Measurements from ENCODE around the gene PHKB. TPM values are rescaled to one million over a fixed set of nuclear protein-coding genes. Genes with fewer than 3 reads are reported as not detected.

Gene PHKB
- total RNA-seq, 2 donors from 2014 or later, result 32.7 to 46.7 TPM

DNA sequence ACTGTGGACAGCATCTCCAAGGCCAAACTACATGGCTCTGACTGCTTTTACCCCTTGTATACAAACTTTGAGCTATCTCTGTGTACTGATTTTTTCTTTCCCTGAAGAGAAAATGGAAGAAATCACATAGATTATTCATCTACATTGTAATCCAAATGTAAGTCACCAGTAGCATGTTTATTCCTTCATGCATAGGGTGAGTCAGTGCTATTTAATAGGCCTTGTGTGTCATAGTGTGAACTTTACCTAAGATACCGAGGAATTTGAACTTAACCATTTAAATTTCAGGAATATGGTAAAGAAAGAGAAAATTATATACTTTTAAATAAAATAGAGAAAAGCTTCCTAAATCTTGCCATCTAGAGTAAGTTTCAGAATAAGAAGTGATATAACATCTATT, 16.5 kb downstream of the PHKB start:
- no peak for ATAC-seq
- no peak for DNase-seq (ENCODE audit: low spot score)
- H3K27me3 Mint-ChIP-seq, result no peaks in the 10 kb centered on the region
- no peaks in the 10 kb centered on the region for H3K9me3 Mint-ChIP-seq
- H3K4me1 Mint-ChIP-seq (ENCODE audit: low read depth in 2 of 2), result no peaks in the 10 kb centered on the region
- H3K27ac Mint-ChIP-seq, result no peak overlapping the region
- no peak overlapping the region for H3K4me3 Mint-ChIP-seq
- H3K36me3 Mint-ChIP-seq, result no peaks in the 10 kb centered on the region

DNA sequence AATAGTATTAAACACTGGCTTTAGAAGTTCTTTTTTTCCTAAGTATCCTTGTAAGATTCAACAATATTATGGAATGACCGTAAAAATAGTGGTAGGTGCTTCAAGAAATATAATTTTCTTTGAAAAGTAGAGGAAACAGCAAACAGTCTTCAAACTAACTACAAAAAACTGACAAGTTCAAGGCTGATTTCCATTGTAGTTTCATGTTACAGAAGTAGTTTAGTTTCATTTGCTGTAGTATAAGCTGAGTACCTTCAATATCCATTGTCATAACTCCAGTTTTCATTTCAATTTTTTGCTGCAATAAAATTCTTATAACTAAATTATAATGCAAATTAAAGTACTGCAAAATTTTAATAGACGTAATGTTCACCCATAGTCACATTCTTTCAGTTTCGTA, 19.3 kb downstream of the PHKB start:
- Mint-ChIP-seq H3K36me3 (no peaks in the 10 kb centered on the region), H3K27me3 (no peaks in the 10 kb centered on the region), H3K27ac (no peak overlapping the region), H3K9me3 (no peaks in the 10 kb centered on the region), H3K4me1 (ENCODE audit: low read depth in 2 of 2) (peaks cover 0 to 5% of the 10 kb centered on the region in 2 donors), H3K4me3 (no peak overlapping the region)
- DNase-seq (ENCODE audit: low spot score) (no peak), ATAC-seq (no peak)

DNA sequence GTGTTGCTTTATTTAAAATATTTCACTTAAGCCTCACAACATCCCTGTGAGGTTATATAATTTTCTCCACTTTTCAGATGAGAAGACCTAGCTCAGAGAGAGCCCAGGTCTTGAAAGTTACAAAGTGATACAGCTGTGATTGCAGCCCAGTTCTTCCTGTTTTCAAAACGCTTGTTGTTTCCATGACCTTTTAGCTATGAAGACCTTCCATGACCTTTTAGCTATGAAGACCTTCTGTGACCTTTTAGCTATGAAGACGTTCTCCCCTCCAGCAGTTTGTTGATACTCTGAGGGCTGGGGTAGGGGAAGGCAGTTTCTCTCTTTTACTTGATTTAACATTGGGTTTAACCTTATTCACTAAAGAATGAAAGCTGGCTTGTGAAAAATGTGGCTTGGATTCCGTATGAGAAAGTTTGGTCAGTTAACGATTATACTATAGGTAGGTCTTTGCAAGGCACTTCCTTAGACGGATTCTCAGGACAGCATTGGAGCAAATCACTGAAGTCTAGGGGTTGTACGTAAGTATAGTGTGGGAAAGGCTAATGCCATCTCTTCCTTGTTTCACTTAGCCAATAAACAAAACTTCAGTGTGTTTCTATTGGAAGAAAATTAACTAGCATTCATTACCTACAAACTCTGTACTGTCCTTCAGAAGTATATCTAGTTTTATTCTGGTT, 20.7 kb downstream of the PHKB start:
- no peak for DNase-seq (ENCODE audit: low spot score)
- no peak for ATAC-seq
- no peaks in the 10 kb centered on the region for H3K27me3 Mint-ChIP-seq
- H3K9me3 Mint-ChIP-seq, result peaks cover 3% of the 10 kb centered on the region
- no peak overlapping the region for H3K27ac Mint-ChIP-seq
- H3K4me3 Mint-ChIP-seq, result no peak overlapping the region
- H3K4me1 Mint-ChIP-seq (ENCODE audit: low read depth in 2 of 2), result peaks cover 0 to 5% of the 10 kb centered on the region in 2 donors
- H3K36me3 Mint-ChIP-seq, result peaks cover 7% of the 10 kb centered on the region

DNA sequence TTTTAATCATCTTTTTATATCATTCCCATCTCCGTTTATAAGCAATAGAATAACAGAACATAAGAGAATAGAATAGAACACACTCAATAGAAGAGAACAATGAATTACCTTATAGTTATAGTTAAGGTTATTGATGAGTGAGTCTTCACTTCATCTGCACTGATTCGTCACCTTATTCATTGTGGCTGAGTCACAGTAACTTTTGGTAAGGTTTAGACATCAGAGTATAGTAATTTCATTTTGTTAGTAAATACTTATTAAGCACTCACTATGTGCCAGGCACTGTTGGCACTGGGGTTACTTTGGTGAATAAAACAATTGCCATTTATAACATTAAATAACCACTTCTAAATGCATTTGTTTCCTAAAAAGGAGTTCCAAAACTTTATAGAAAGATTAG, 22.5 kb downstream of the PHKB start:
- no peak overlapping the region for H3K27ac Mint-ChIP-seq

DNA sequence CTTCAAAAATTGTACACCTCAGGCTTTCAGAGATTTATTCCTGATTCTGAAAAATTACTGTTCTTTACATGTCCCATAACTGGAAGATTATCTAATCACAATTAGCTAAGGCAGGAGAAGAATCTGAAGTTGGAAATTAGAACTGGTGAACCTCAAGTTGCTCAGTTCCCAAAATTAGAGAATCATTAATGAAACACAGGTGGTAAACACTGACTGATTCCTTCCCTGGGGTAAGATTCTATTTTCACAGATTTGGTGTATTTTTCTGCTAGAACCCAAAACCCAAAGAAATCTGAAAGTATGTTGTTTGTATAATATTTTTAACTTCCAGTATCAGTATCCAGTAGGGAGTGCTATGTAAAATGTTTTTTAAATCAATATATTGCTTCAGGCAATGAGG, 25.7 kb downstream of the PHKB start:
- no peak for DNase-seq (ENCODE audit: low spot score)
- Mint-ChIP-seq H3K4me1 (ENCODE audit: low read depth in 2 of 2) (peaks cover 0 to 5% of the 10 kb centered on the region in 2 donors), H3K4me3 (no peak overlapping the region), H3K36me3 (peaks cover 40% of the 10 kb centered on the region), H3K9me3 (peaks cover 17% of the 10 kb centered on the region), H3K27ac (no peak overlapping the region), H3K27me3 (no peaks in the 10 kb centered on the region)
- no peak for ATAC-seq

More for the DNA sequence above, 22.5 kb downstream of the PHKB start:
- peaks cover 19% of the 10 kb centered on the region for H3K36me3 Mint-ChIP-seq
- no peaks in the 10 kb centered on the region for H3K27me3 Mint-ChIP-seq
- no peak for ATAC-seq
- DNase-seq (ENCODE audit: low spot score), result no peak
- peaks cover 9% of the 10 kb centered on the region for H3K9me3 Mint-ChIP-seq
- H3K4me1 Mint-ChIP-seq (ENCODE audit: low read depth in 2 of 2), result peaks cover 0 to 5% of the 10 kb centered on the region in 2 donors
- no peak overlapping the region for H3K4me3 Mint-ChIP-seq

DNA sequence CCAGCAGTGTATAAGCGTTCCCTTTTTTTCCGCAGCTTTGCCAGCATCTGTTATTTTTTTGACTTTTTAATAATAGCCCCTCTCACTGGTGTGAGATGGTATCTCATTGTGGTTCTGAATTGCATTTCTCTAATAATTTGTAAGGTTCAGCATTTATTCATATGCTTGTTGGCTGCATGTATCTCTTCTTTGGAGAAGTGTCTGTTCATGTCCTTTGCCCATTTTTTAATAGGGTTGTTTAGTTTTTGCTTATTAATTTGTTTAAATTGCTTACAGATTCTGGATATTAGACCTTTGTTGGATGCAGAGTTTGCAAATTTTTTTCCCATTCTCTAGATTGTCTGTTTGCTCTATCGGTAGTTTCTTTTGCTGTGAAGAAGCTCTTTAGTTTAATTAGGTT, 26.9 kb downstream of the PHKB start:
- H3K36me3 Mint-ChIP-seq, result peaks cover 40% of the 10 kb centered on the region
- H3K4me1 Mint-ChIP-seq (ENCODE audit: low read depth in 2 of 2), result peaks cover 2 to 5% of the 10 kb centered on the region in 2 donors
- peaks cover 17% of the 10 kb centered on the region for H3K9me3 Mint-ChIP-seq
- DNase-seq (ENCODE audit: low spot score), result no peak
- no peak overlapping the region for H3K27ac Mint-ChIP-seq
- no peak overlapping the region for H3K4me3 Mint-ChIP-seq
- no peak for ATAC-seq
- H3K27me3 Mint-ChIP-seq, result no peaks in the 10 kb centered on the region

DNA sequence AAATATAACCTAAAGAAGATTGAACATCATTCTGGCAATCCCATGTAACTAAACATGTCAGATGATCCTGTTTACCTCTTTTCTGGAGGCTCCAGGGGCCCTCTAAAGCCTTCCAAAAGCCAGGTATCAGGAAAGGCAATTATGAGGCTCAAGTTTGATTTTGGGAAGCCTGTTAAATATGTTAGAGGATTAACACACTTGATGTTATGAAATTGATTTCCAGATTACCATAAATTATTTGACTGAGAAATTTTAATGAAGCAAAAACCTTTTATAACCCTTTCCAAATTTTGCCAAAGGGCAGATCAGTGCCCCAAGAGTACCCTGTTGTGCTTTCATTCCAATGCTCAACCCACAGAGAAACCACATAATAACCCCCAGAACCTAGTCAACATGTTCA, 29.3 kb downstream of the PHKB start:
- no peaks in the 10 kb centered on the region for H3K27me3 Mint-ChIP-seq
- H3K4me3 Mint-ChIP-seq, result no peak overlapping the region
- peaks cover 0 to 3% of the 10 kb centered on the region in 2 donors for H3K4me1 Mint-ChIP-seq (ENCODE audit: low read depth in 2 of 2)
- no peak overlapping the region for H3K27ac Mint-ChIP-seq
- ATAC-seq (no peak), DNase-seq (ENCODE audit: low spot score) (no peak)
- peaks cover 40% of the 10 kb centered on the region for H3K36me3 Mint-ChIP-seq
- H3K9me3 Mint-ChIP-seq, result peaks cover 17% of the 10 kb centered on the region

DNA sequence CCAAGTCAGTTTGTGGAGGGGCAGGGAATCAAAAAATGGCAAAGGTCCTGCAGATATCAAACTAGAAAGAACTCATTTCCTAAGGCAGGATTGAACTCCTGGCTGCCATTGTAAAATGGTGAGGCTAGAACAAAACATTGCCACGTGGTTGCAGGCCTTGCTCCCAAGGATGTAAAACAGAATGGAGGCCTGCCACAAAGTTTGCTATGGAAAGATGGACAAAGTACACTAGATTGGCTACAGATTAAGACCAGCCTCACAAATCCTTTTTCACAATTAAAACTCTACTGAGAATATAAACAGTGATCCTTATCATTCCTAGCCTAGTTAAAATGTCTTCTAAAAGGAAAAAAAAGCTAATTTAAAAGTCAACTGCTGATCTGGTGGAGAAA, 30.9 kb downstream of the PHKB start:
- no peak overlapping the region for H3K27ac Mint-ChIP-seq
- DNase-seq (ENCODE audit: low spot score) (no peak), ATAC-seq (no peak)
- H3K4me3 Mint-ChIP-seq, result no peak overlapping the region
- H3K9me3 Mint-ChIP-seq, result peaks cover 14% of the 10 kb centered on the region
- H3K27me3 Mint-ChIP-seq, result no peaks in the 10 kb centered on the region
- H3K36me3 Mint-ChIP-seq, result peaks cover 33% of the 10 kb centered on the region
- H3K4me1 Mint-ChIP-seq (ENCODE audit: low read depth in 2 of 2), result peaks cover 0 to 8% of the 10 kb centered on the region in 2 donors

DNA sequence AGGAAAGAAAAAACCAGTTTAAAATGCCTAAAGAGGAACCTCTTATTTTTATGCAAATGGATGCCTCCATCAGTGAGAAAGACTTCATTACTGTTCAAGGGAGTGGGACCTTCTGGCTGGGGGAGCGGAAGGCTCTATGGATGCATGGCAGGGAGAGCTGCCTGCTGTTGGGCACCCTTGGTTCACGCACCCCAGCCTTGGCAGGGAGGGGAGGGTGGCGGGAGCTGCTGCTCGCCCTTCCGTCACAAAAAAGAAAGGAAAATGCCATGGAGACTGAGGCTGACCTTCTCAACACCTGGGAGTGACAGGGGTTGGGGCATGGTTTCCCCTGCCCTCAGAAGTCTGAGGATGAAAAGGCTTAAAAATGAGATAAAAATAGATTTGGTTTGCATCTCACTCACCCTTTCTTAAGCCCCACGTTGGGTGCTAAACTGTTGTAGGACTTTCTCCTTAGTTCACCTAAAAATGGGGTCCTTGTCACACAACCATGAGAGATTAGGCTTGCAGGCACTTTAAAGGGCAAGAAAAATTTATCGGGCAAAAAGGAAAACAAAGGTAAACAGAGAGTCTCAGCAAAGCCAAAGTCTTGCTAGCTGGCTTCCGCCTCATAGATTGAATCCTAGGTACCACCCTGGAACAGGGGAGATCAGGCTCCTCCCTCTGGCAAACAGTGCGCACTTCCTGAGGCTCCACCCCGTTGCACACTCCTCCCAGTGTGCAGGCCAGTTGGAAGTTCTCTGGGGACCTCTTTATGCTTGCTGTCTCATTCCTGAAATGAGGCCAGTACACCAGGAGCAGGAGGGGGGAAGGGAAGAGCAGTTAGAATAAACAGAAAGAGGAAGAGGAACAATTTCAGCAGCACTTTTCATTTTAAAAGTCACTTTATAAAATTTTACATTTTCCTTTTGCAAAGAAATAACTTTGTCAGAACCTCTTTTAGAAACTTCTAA, 31.6 kb downstream of the PHKB start:
- no peak for DNase-seq (ENCODE audit: low spot score)
- ATAC-seq, result no peak
- Mint-ChIP-seq H3K27me3 (no peaks in the 10 kb centered on the region), H3K27ac (no peak overlapping the region), H3K4me1 (ENCODE audit: low read depth in 2 of 2) (peaks cover 0 to 8% of the 10 kb centered on the region in 2 donors), H3K9me3 (peaks cover 14% of the 10 kb centered on the region), H3K4me3 (no peak overlapping the region), H3K36me3 (peaks cover 30% of the 10 kb centered on the region)

DNA sequence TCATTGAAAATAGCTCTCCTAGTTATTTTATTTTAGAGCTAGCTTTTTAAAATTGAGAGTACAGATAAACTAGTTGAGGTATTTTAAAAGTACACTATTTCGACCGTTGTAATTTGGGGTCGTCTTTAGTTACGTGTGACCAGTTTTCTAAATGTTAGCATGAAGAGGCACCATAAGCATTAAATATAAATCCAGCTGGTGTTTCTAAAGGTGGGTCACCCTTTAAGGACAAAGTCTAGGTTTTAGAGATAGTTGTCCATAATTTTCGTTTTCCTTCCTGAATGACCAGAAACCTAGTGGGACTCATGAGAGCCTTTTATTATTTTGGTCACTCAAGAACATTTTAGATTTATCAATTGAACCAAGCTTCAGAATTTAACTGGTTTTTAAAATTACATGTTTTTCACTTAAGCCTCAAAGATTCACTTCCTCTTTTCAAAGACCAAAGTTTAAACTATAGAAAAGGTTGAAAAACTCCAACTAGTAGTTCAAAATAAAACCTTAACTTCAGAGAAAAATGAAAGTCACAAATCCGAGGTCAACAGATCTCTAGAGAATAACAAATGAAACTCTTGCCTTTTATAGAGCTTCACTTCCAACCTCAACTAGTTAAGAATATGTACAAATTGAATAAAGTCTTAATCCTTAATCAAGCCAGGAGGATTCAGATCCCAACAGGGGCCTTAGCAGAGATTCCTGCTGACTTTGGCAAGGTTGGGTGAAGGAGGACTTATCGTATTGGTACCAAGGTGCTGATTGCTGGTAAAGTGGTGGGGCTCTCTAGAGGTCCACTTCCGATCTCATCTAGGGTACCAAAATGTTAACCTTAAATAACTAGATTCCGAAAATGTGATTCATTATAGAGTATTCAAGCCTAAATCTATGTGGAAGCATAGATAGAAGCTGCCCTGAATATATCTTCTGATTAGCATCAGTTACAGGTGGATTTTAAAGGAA, 32.5 kb downstream of the PHKB start:
- DNase-seq (ENCODE audit: low spot score), result no peak
- no peaks in the 10 kb centered on the region for H3K27me3 Mint-ChIP-seq
- peaks cover 9% of the 10 kb centered on the region for H3K9me3 Mint-ChIP-seq
- no peak overlapping the region for H3K4me3 Mint-ChIP-seq
- H3K36me3 Mint-ChIP-seq, result peaks cover 21% of the 10 kb centered on the region
- ATAC-seq, result no peak
- H3K27ac Mint-ChIP-seq, result no peak overlapping the region
- peaks cover 0 to 8% of the 10 kb centered on the region in 2 donors for H3K4me1 Mint-ChIP-seq (ENCODE audit: low read depth in 2 of 2)

DNA sequence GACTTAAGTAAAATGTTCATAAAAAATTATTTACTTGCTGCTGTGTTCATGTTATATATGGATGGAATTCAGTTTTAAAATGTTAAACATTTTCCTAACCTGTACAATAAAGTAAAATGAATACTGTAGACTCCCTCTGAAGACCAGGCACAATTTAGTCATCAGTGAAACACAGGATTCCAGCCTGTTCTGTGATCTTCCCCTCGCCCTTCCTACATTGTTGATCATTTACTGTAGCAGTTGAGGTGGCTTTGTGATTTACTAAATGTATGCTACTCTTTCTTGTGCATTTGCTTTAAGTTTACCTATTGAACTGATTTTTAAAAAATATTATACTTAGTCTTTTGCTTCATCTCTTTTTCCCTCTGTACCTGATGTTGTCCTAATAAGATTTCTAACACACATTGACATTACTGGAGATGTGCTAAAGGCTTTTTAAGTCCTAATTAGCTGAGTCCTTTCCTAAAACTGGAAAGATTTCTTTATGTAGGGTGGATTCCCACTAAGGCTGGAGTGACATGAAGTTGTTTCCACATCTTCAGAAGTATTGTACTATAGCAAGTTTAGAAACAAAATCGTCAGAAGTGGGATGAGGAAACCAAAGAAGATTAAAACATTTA, 38.1 kb downstream of the PHKB start:
- no peaks in the 10 kb centered on the region for H3K27me3 Mint-ChIP-seq
- no peaks in the 10 kb centered on the region for H3K9me3 Mint-ChIP-seq
- ATAC-seq, result no peak
- H3K36me3 Mint-ChIP-seq, result peaks cover 4% of the 10 kb centered on the region
- no peak for DNase-seq (ENCODE audit: low spot score)
- peaks cover 0 to 5% of the 10 kb centered on the region in 2 donors for H3K4me1 Mint-ChIP-seq (ENCODE audit: low read depth in 2 of 2)
- no peak overlapping the region for H3K4me3 Mint-ChIP-seq
- H3K27ac Mint-ChIP-seq, result no peak overlapping the region

DNA sequence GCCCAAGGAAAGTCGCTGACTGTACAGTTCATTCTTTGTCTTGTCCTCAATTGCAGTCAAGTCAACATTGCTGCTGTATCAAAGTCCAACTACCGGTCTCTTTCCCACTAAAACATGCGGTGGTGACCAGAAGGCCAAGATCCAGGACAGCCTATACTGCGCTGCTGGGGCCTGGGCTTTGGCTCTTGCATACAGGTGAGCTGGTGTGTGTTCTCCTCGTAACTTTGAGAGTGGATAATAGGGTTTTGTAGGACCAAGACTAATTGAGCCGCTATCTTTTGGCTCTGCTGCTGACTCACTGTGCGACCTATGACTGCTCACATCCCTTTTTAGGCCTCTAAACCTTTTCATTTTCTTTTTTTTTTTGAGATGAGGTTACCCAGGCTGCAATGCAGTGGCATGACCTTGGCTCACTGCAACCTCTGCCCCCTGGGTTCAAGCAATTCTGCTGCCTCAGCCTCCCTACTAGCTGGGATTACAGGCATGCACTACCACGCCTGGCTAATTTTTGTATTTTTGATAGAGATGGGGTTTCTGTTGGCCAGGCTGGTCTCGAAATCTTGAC, 38.7 kb downstream of the PHKB start:
- Mint-ChIP-seq H3K36me3 (peaks cover 4% of the 10 kb centered on the region), H3K27ac (no peak overlapping the region), H3K4me1 (ENCODE audit: low read depth in 2 of 2) (peaks cover 0 to 5% of the 10 kb centered on the region in 2 donors), H3K9me3 (no peaks in the 10 kb centered on the region), H3K4me3 (no peak overlapping the region), H3K27me3 (no peaks in the 10 kb centered on the region)
- ATAC-seq (no peak), DNase-seq (ENCODE audit: low spot score) (no peak)

DNA sequence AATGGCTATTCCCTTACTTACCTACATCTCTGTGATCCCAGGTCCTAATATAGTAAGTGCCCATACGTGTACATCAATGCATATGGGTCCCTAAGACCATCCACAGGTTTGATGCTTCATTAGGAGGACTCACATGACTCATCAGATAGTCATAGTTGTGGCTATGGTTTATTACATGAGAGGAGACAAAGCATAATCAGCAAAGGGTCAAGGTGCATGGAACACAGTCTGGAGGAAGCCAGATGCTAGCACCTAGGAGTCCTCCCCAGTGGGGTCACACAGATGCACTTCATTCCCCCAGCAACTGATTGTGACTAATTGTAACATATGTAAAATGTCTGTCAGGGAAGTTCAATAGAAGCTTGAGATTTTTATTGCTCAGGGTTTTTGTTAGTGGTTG, 42.8 kb downstream of the PHKB start:
- Mint-ChIP-seq H3K27ac (no peak overlapping the region), H3K4me3 (no peak overlapping the region), H3K36me3 (peaks cover 4% of the 10 kb centered on the region), H3K4me1 (ENCODE audit: low read depth in 2 of 2) (no peaks in the 10 kb centered on the region), H3K9me3 (no peaks in the 10 kb centered on the region), H3K27me3 (no peaks in the 10 kb centered on the region)
- ATAC-seq, result no peak
- DNase-seq (ENCODE audit: low spot score), result no peak

Measured in natural killer cell treated with Interleukin-12 subunit alpha and Interleukin-12 subunit beta and Interleukin-15 and Interleukin-18, amount 100 ng/mL, for 72 hours (primary cell).